T-helper 22 cell (primary cell): ENCODE measurements around the gene TMEM238L.

ENCODE experiments used
- DNase-seq: peaks from one replicate; pipeline ENCODE4 v3.0.0-alpha.2; 2020; ENCODE audit warnings: low read depth

Gene TMEM238L

GRCh38 chr17:10804546-10804945 is 647 bp upstream of the TMEM238L start:
- DNase-seq: no peak

GRCh38 chr17:10803350-10803749 is 549 bp downstream of the TMEM238L start:
- DNase-seq: no peak

GRCh38 chr17:10802496-10803284 is 1.2 kb downstream of the TMEM238L start:
- DNase-seq: no peak

GRCh38 chr17:10799407-10799806 is 4.5 kb downstream of the TMEM238L start:
- DNase-seq: no peak

- DNase-seq: no peak
Measured at GRCh38 chr17:10798910-10799309, 5.0 kb downstream of the TMEM238L start.

- DNase-seq: no peak
Measured at GRCh38 chr17:10798332-10798749, 5.6 kb downstream of the TMEM238L start.

GRCh38 chr17:10797476-10798328 is 6.2 kb downstream of the TMEM238L start:
- no peak for DNase-seq

- no peak for DNase-seq
Measured at GRCh38 chr17:10793816-10794215, 10.1 kb downstream of the TMEM238L start.

- no peak for DNase-seq
Measured at GRCh38 chr17:10793256-10793655, 10.6 kb downstream of the TMEM238L start.

- DNase-seq: no peak
Measured at GRCh38 chr17:10792151-10792550, 11.7 kb downstream of the TMEM238L start.

- no peak for DNase-seq
Measured at GRCh38 chr17:10790491-10791401, 13.2 kb downstream of the TMEM238L start.

GRCh38 chr17:10789694-10790271 is 14.1 kb downstream of the TMEM238L start:
- no peak for DNase-seq

GRCh38 chr17:10787306-10788045 is 16.4 kb downstream of the TMEM238L start:
- DNase-seq: no peak

GRCh38 chr17:10785295-10785694 is 18.6 kb downstream of the TMEM238L start:
- DNase-seq: no peak

GRCh38 chr17:10779609-10780008 is 24.3 kb downstream of the TMEM238L start:
- DNase-seq: no peak

- no peak for DNase-seq
Measured at GRCh38 chr17:10777890-10778289, 26.0 kb downstream of the TMEM238L start.

- DNase-seq: no peak
Measured at GRCh38 chr17:10777131-10777807, 26.6 kb downstream of the TMEM238L start.

GRCh38 chr17:10776381-10776780 is 27.5 kb downstream of the TMEM238L start:
- DNase-seq: no peak

GRCh38 chr17:10775740-10776356 is 28.1 kb downstream of the TMEM238L start:
- DNase-seq: no peak

GRCh38 chr17:10775058-10775457 is 28.8 kb downstream of the TMEM238L start:
- no peak for DNase-seq
